Endothelial cell of umbilical vein (primary cell): Measurements from ENCODE around the gene TOP3A. TPM values are rescaled to one million over a fixed set of nuclear protein-coding genes. Genes with fewer than 3 reads are reported as not detected.

Source experiments
- BruUV-seq: library from RNA; stranded (reverse); fragments of 400-500 nt; replicated peaks from 2 replicates; lab custom pipeline; 2021; lab: Mats Ljungman, UMichigan
- CTCF ChIA-PET: fragments of 300-600, 350-600 bp; sonication (Branson Sonifier 250); formaldehyde crosslinking; loops from one replicate; lab custom pipeline; 2021; ENCODE audit warnings: antibody characterized with exemption, inconsistent platforms; lab: Charles Lee
- POLR2A ChIA-PET: fragments of 300-600, 350-600 bp; sonication (Branson Sonifier 250); formaldehyde crosslinking; loops from one replicate; lab custom pipeline; 2021; ENCODE audit warnings: antibody characterized with exemption, inconsistent platforms; lab: Charles Lee
- DNase-seq: peaks from one replicate; pipeline ENCODE4 v3.0.0-alpha.2; 2011; ENCODE audit warnings: low read depth, low spot score
- FAIRE-seq: peaks from 2 replicates; lab custom pipeline; 2011; peaks lifted over from hg19 to GRCh38; lab: Jason Lieb, UNC
- H2AFZ ChIP-seq: 2 replicates; pipeline ENCODE4 v1.6.0; 2012; ENCODE audit warnings: low read depth, low read length, control low read depth, inconsistent platforms
- H3K27ac ChIP-seq: 2 replicates; pipeline ENCODE4 v1.5.1; 2011; ENCODE audit warnings: low read depth, mild to moderate bottlenecking, control low read depth, low read length, moderate library complexity; ENCODE audit not compliant: insufficient read depth
- H3K27me3 ChIP-seq, 2 experiments: 2 replicates each; pipeline versions ENCODE4 v1.6.0 to v1.6.1; 2011; ENCODE audit warnings: low read length in 2 of 2, mixed read lengths in 1 of 2; ENCODE audit not compliant: control insufficient read depth in 2 of 2, insufficient read depth in 2 of 2
- H3K36me3 ChIP-seq, 2 experiments: 2 replicates in 1 of 2; 3 replicates in 1 of 2; pipeline ENCODE4 v1.5.1; 2011; ENCODE audit warnings: low read length in 2 of 2, mild to moderate bottlenecking in 1 of 2, moderate library complexity in 1 of 2; ENCODE audit not compliant: control insufficient read depth in 2 of 2, insufficient read depth in 2 of 2; ENCODE audit errors: extremely low read depth in 1 of 2
- H3K4me1 ChIP-seq: 3 replicates; pipeline ENCODE4 v1.5.1; 2011; ENCODE audit warnings: mild to moderate bottlenecking, low read length; ENCODE audit not compliant: control insufficient read depth, insufficient read depth; ENCODE audit errors: extremely low read depth
- H3K4me2 ChIP-seq: 2 replicates; pipeline ENCODE4 v1.6.1; 2011; ENCODE audit warnings: low read length, control low read depth, mixed read lengths; ENCODE audit not compliant: insufficient read depth
- H3K4me3 ChIP-seq, 3 experiments: fragments of 200-600 bp in 1 of 3; sonication (generic), shearing (Covaris generic) in 1 of 3; replicated peaks in 1 of 3; 2 replicates each; pipeline ENCODE4 v1.5.1; 2011 to 2016; ENCODE audit warnings: control low read depth in 3 of 3, low read length in 3 of 3, mild to moderate bottlenecking in 2 of 3, inconsistent platforms in 1 of 3, low read depth in 1 of 3, moderate library complexity in 1 of 3; ENCODE audit not compliant: insufficient read depth in 1 of 3
- H3K79me2 ChIP-seq: 2 replicates; pipeline ENCODE4 v1.6.0; 2012; ENCODE audit warnings: low read length, inconsistent platforms; ENCODE audit not compliant: control insufficient read depth, insufficient read depth
- H3K9ac ChIP-seq: replicated peaks from 2 replicates; pipeline ENCODE3; 2011; ENCODE audit warnings: low read length, control low read depth; ENCODE audit not compliant: insufficient read depth; ENCODE audit errors: extremely low read depth
- H3K9me1 ChIP-seq: replicated peaks from 3 replicates; pipeline ENCODE4 v1.6.0; 2011; ENCODE audit warnings: mild to moderate bottlenecking, low read length; ENCODE audit not compliant: control insufficient read depth, insufficient read depth; ENCODE audit errors: extremely low read depth
- H3K9me3 ChIP-seq: replicated peaks from 2 replicates; pipeline ENCODE4 v1.5.1; 2012; ENCODE audit warnings: low read length, inconsistent platforms; ENCODE audit not compliant: control insufficient read depth, insufficient read depth
- H4K20me1 ChIP-seq: replicated peaks from 2 replicates; pipeline ENCODE3; 2011; ENCODE audit warnings: mild to moderate bottlenecking, low read length; ENCODE audit not compliant: control insufficient read depth, insufficient read depth; ENCODE audit errors: extremely low read depth
- CTCF ChIP-seq, 2 donors: IDR thresholded peaks; 1 replicate in 1 of 2; 2 replicates in 1 of 2; pipeline ENCODE4 v1.5.1; 2011; ENCODE audit warnings: low read length in 2 of 2, mild to moderate bottlenecking in 2 of 2, moderate library complexity in 2 of 2, control low read depth in 1 of 2, inconsistent platforms in 1 of 2, low read depth in 1 of 2; ENCODE audit not compliant: insufficient read depth in 1 of 2; ENCODE audit errors: extremely low read depth in 1 of 2
- EZH2 ChIP-seq: IDR thresholded peaks from 2 replicates; pipeline ENCODE4 v1.6.1; 2012; ENCODE audit warnings: borderline replicate concordance, low read depth, mild to moderate bottlenecking, moderate library complexity, low read length, inconsistent platforms; ENCODE audit not compliant: severe bottlenecking
- FOS ChIP-seq: IDR thresholded peaks from 2 replicates; pipeline ENCODE4 v1.6.1; 2011; ENCODE audit warnings: mild to moderate bottlenecking, low read length, moderate library complexity, borderline replicate concordance; ENCODE audit not compliant: insufficient read depth
- GATA2 ChIP-seq: IDR thresholded peaks from 2 replicates; pipeline ENCODE4 v1.7.0; 2011; ENCODE audit warnings: low read depth, mild to moderate bottlenecking, moderate library complexity, mixed read lengths, low read length; ENCODE audit not compliant: insufficient read length, insufficient read depth
- JUN ChIP-seq: IDR thresholded peaks from 2 replicates; pipeline ENCODE4 v1.6.1; 2011; ENCODE audit warnings: borderline replicate concordance, low read depth; ENCODE audit not compliant: insufficient read length, insufficient read depth
- MYC ChIP-seq: IDR thresholded peaks from one replicate; pipeline ENCODE4 v1.6.1; 2011; ENCODE audit warnings: mild to moderate bottlenecking, low read depth, low read length
- POLR2A ChIP-seq: IDR thresholded peaks from 2 replicates; pipeline ENCODE4 v1.6.1; 2012; ENCODE audit warnings: low read depth, mild to moderate bottlenecking, control low read depth, low read length
- POLR2AphosphoS5 ChIP-seq: IDR thresholded peaks from 2 replicates; pipeline ENCODE4 v1.6.1; 2012; ENCODE audit warnings: low read depth, mild to moderate bottlenecking, control low read depth, low read length, moderate library complexity; ENCODE audit not compliant: insufficient read depth
- dilution Hi-C: fragments of 300-500 bp; cut with MboI; formaldehyde crosslinking; loops from one replicate; pipeline ENCODE4 v1.15.0; 2019; ENCODE audit warnings: low sequenced_read_pairs; ENCODE audit not compliant: extremely low pct_ligation_motif_present
- intact Hi-C: fragments of 100-400 bp; cut with micrococcal nuclease; formaldehyde crosslinking; loops from one replicate; pipeline ENCODE4 v1.10.0; 2022
- polyA plus RNA-seq, 4 experiments: library from polyadenylated mRNA; depleted of rRNA in 3 of 4; stranded (reverse) in 3 of 4; unstranded in 1 of 4; fragments of >200 nt; gene quantifications; 2 replicates each; pipeline versions ENCODE4 v1.2.1 to v1.2.3, GENCODE V29; 2011 to 2012; ENCODE audit warnings: missing spikeins in 1 of 4
- total RNA-seq: library from RNA; stranded (reverse); gene quantifications from 2 replicates; pipeline ENCODE4 v1.2.3, GENCODE V29; 2021
- TF ChIP-seq, protein P1 (sequence below): IDR thresholded peaks from 2 replicates; pipeline ENCODE4 v1.6.1; 2011; ENCODE audit not compliant: insufficient read depth, insufficient read length

Gene TOP3A
- total and polyA plus RNA-seq, 2 donors (not counting 3 experiments of a cell fraction or from before 2014, with no cell fraction given), result 20.4 to 53.1 TPM

- DNase-seq (no peak), FAIRE-seq (no peak)
- Histone ChIP-seq H3K9me1 (no peaks in the 10 kb centered on the region), H3K79me2 (peaks cover 3% of the 10 kb centered on the region), H3K4me1 (peaks cover 8% of the 10 kb centered on the region), H2AFZ (no peak overlapping the region), H3K27ac (no peak overlapping the region), H3K27me3 (no peaks in the 10 kb centered on the region), H3K4me2 (no peak overlapping the region), H3K9me3 (no peaks in the 10 kb centered on the region), H3K9ac (no peak overlapping the region), H3K36me3 (peaks cover 2 to 20% of the 10 kb centered on the region in 2 experiments), H3K4me3 (no peak overlapping the region), H4K20me1 (no peaks in the 10 kb centered on the region)
- ChIA-PET POLR2A (no interaction called here), CTCF (interaction anchor here (1.4 kb wide), 1 partner anchor 15 kb away, joined by 3 read pairs; no protein-coding TSS in a partner anchor)
- TF ChIP-seq CTCF (IDR thresholded peaks at IDR 0.05; ENCODE audit: extremely low read depth in 1 of 2, insufficient read depth in 1 of 2, low read depth in 1 of 2, low read length in 2 of 2), result no peak
- intact Hi-C loops (no loop called here), dilution Hi-C loops (no loop called here)
- no TSS peak for BruUV-seq
Observed at GRCh38 chr17:18262641-18263040, 52.2 kb downstream of the TOP3A start.

- H3K9ac ChIP-seq, result no peak overlapping the region
- no peak overlapping the region for H3K4me3 ChIP-seq
- H3K36me3 ChIP-seq, result peaks cover 2 to 20% of the 10 kb centered on the region in 2 experiments
- peaks cover 11% of the 10 kb centered on the region for H3K4me1 ChIP-seq
- no peaks in the 10 kb centered on the region for H4K20me1 ChIP-seq
- no peaks in the 10 kb centered on the region for H3K27me3 ChIP-seq
- no peak for FAIRE-seq
- H2AFZ ChIP-seq, result no peak overlapping the region
- dilution Hi-C loops, result no loop called here
- ChIA-PET POLR2A (no interaction called here), CTCF (no interaction called here)
- no peaks in the 10 kb centered on the region for H3K9me3 ChIP-seq
- peaks cover 8% of the 10 kb centered on the region for H3K79me2 ChIP-seq
- no peak for DNase-seq
- no peaks in the 10 kb centered on the region for H3K9me1 ChIP-seq
- no TSS peak for BruUV-seq
- TF ChIP-seq POLR2AphosphoS5 (no peak), EZH2 (no peak), FOS (no peak), MYC (no peak), CTCF (IDR thresholded peaks at IDR 0.05; ENCODE audit: extremely low read depth in 1 of 2, insufficient read depth in 1 of 2, low read depth in 1 of 2, low read length in 2 of 2) (no peak), POLR2A (no peak), GATA2 (no peak), JUN (no peak)
- TF ChIP-seq, protein P1, sequence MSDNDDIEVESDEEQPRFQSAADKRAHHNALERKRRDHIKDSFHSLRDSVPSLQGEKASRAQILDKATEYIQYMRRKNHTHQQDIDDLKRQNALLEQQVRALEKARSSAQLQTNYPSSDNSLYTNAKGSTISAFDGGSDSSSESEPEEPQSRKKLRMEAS, result no peak
- no peak overlapping the region for H3K4me2 ChIP-seq
- no peak overlapping the region for H3K27ac ChIP-seq
- intact Hi-C loops, result no loop called here
Observed at GRCh38 chr17:18262111-18262510, 52.7 kb downstream of the TOP3A start.
